Endothelial cell of hepatic sinusoid (primary cell): ENCODE results near the gene CYP4Z1.
"Not testable (repeated sequence)": the region's sequence is repeated elsewhere in the genome, so short reads cannot be mapped to it uniquely, and the experiment has no call there.

Experiments used
- in situ Hi-C: cut with HindIII; loops from 2 replicates; pipeline ENCODE4 v1.10.0; 2017; ENCODE audit warnings: low sequenced_read_pairs

The CYP4Z1 gene

GRCh38 chr1:47126997-47127396 is 60.0 kb downstream of the CYP4Z1 start:
- in situ Hi-C loops, result not testable (repeated sequence)

DNA sequence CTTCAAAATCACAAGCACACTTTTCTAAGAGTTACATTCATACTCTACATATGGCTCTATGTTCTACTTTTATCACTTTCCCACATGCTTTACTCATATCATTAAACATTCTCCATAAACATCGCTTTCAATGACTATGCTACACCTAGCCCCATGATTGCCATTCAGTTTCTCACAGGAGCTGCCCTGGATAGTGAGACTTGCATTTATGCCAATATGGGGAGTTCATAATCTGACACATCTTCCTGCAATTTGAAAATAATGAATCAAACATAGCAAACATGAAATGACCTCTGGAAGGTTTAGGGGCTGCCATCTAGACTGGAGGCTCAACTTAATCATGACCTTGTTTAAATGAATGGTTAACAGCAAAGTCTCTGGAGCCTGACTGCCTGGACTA is 61.2 kb downstream of the CYP4Z1 start:
- in situ Hi-C loops, result no loop called here

- in situ Hi-C loops, result not testable (repeated sequence)
Measured at GRCh38 chr1:47128854-47129253, 61.8 kb downstream of the CYP4Z1 start.

GRCh38 chr1:47129489-47130230 is 62.6 kb downstream of the CYP4Z1 start:
- in situ Hi-C loops, result not testable (repeated sequence)

DNA sequence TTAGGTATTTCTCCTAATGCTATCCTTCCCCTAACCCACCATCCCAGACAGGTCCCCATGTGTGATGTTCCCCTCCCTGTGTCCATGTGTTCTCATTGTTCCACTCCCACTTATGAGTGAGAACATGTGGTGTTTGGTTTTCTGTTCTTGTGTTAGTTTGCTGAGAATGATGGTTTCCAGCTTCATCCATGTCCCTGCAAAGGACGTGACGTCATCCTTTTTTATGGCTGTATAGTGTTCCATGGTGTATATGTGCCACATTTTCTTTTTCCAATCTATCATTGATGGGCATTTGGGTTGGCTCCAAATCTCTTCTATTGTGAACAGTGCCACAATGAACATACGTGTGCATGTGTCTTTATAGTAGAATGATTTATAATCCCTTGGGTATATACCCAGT is 65.6 kb downstream of the CYP4Z1 start:
- in situ Hi-C loops, result not testable (repeated sequence)

GRCh38 chr1:47137198-47137597 is 70.2 kb downstream of the CYP4Z1 start, which contains the start of gene CYP4A22:
Gene CYP4A22 (plus strand): TSS chr1:47137441. CDS start chr1:47137486, 45 bp downstream.
- in situ Hi-C loops, result no loop called here

- in situ Hi-C loops, result no loop called here
Measured at GRCh38 chr1:47137925-47138615, 71.0 kb downstream of the CYP4Z1 start.

GRCh38 chr1:47140358-47140757 is 73.3 kb downstream of the CYP4Z1 start:
- in situ Hi-C loops, result not testable (repeated sequence)

DNA sequence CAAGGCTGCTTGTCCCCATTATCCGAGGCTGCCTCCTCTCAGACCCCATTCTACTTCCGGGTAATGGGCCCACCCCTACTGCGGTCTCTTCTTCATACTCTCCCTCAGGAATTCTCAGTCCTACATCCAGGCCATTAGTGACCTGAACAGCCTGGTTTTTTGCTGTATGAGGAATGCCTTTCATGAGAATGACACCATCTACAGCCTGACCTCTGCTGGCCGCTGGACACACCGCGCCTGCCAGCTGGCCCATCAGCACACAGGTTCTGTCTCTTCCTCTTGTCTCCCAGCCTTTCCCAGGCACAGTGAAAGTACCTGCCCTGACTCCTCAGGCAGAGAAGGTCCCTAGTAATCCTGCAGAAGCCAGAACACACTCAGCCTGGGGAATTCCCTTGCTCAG is 76.6 kb downstream of the CYP4Z1 start:
- in situ Hi-C loops, result not testable (repeated sequence)

- in situ Hi-C loops, result not testable (repeated sequence)
Measured at GRCh38 chr1:47146495-47146894, 79.5 kb downstream of the CYP4Z1 start.

DNA sequence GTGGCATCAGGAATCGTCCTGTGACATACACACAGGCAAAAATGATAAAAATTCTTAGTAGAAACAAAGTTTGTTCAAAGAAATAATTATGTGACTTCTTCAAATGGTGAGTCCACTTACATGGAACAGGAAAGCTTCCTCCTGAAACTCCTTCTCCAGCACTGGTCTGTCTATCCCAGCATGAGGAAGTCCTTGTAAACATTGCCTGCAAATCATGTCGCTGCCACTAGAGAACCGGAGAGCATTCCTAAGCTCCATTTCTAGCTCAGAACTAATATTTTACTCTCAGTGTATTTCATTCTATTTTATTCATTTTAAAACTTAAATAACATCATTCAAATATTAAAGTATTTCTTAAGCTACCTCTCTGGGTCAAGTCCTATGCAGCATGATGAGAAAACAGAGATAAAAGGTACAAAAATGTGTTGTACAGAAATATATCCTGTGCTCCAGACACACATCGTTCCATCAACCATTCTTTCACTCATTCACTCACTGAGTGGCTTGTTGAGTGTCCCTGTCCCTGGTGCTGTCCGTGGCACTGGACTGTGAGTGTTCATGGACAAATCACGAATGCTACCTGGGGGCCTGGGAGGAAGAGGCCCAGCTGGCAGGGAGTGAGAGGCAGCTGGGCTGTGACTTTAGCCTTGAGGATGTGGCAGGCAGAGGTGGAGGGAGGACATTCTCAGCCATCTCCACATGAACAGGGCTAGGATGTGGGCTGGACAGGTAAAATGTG is 80.2 kb downstream of the CYP4Z1 start:
- in situ Hi-C loops, result no loop called here

DNA sequence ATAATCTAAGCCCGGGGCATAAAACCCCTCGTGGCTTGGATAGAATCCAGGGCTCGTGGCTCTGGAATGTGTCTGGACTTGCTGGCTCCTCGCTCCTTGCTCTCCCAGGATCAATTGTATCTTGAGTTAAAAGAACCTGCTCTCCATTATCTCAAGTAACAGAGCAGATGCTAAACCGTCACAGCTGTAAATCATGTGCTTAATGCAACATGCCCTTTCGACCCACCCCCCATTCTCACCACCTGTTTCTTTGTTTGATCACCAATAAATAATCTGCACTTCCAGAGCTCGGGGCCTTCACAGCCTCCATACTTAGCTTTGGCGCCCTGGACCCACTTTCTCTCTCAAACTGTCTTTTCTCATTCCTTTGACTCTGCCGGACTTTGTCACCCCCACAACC is 82.1 kb downstream of the CYP4Z1 start:
- in situ Hi-C loops, result not testable (repeated sequence)

DNA sequence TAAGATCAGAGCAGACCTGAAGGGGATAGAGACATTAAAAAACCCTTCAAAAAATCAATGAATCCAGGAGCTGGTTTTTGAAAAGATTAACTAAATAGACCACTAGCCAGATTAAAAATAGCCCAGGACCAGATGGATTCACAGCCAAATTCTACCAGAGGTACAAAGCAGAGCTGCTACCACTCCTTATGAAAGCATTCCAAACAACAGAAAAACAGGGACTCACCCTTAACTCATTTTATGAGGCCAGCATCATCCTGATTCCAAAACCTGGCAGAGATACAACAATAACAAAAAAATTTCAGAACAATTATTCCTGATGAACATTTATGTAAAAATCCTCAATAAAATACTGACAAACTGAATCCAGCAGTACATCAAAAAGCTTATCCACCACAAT is 89.4 kb downstream of the CYP4Z1 start:
- in situ Hi-C loops, result not testable (repeated sequence)

- in situ Hi-C loops, result not testable (repeated sequence)
Measured at GRCh38 chr1:47157957-47158356, 90.9 kb downstream of the CYP4Z1 start.

GRCh38 chr1:47160716-47161115 is 93.7 kb downstream of the CYP4Z1 start:
- in situ Hi-C loops, result no loop called here

DNA sequence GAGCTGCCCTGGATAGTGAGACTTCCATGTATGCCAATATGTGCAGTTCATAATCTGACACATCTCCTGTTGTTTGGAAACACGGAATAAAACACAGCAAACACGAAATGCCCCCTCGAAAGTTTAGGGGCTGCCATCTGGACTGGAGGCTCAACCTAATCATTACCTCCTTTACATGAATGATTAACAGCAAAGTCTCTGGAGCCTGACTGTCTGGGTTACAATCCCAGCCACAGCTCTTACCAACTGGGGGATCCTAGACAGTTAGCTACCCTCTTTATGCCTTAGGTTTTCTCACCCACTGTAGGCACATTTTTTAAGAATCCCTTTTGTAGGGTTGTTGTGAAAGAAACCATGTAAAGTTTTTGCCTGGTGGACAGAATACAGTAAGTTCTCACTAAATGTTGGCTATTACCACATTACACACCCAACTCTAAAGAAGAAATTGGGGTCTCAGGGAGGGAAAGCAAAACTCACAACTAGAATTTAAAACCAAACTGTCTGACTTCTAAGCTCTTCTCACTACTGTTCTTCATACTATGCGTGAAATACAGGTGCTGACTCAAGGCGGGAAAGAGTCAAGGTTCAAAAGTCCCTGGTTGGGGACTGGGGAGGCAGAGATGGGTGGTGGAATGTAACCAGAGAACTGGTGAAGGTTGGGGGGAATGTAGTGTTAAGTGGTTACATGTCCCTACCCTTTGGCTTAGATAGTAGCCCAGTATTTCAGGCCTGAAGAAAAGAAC is 94.4 kb downstream of the CYP4Z1 start:
- in situ Hi-C loops, result no loop called here

DNA sequence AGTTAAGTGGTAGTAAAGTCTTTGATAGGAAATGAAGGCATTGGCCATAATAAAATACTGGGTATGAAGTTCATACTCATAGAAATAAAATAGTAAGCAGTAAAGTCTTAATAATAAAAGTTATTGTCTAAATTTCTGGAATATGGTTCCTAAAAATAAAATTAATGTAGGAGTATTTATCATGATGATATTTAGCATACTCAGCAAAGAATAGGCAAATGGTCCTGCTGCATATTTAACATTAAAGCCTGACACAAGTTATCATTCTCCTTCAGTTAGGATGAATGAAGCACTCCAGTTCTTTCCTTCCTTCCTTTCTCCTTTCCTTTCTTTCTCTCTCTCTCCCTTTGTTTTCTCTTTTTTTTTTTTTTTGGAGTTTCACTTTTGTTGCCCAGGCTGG is 97.5 kb downstream of the CYP4Z1 start:
- in situ Hi-C loops, result no loop called here
